HG03378 (cell line): ENCODE data around the gene ITGA2.

ENCODE experiments used
- ATAC-seq: cut with Tn5 transposase; IDR thresholded peaks from one replicate; pipeline ENCODE4 v1.9.1; 2021; ENCODE audit warnings: mild to moderate bottlenecking, moderate library complexity; ENCODE audit not compliant: unreplicated experiment

ITGA2 gene

DNA sequence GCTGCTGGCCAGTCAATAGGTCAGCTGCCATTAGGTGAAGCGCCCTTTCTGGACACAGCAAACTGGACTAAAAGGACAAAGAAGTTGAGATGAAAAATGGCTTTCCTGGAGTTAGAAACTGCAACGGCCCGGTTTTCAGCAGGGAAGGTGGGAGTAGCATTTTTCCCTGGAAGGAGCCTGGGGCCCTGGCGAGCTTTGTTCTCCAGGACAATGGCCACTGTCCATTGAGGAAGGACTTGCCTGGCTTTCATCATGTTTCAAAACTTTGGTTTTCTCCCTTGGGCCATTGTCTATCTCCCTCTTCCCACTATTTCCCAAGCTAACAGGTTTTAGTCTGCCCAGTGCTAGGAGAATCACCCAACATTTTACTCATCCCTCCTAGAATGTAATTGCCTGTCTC is 64.2 kb downstream of the ITGA2 start:
- no peak for ATAC-seq

DNA sequence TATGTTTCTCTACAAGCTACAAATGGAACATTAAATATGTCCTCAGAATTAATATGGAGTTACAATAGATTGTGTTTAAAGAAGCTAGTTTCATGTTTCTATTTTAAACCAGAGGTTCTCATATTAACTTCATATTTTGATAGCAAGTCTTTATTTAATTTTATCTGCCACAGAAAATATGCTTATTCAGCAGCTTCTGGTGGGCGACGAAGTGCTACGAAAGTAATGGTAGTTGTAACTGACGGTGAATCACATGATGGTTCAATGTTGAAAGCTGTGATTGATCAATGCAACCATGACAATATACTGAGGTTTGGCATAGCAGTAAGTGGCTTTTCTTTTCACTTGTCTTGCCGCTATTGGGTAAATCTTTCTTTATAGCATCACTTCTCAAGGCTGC is 66.2 kb downstream of the ITGA2 start:
- no peak for ATAC-seq

DNA sequence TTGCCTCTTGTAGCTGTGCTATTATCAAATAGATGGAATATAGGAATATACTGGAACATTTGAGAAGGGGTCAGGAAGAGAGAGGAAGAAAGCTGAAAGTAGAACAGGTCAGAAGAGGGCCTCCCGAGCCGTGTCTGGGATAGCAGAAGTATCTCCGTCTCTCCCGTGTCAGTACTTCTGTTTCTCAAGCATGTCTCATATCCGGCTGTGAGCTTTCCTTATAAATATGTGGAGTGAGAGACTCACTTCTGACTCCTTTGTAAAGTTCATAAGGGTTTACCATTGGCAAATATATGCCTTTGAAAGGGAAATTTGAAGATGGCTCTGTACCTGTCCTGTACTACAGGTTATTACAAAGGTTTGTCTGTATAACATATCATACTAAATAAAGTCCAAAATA is 70.1 kb downstream of the ITGA2 start:
- ATAC-seq, result no peak

DNA sequence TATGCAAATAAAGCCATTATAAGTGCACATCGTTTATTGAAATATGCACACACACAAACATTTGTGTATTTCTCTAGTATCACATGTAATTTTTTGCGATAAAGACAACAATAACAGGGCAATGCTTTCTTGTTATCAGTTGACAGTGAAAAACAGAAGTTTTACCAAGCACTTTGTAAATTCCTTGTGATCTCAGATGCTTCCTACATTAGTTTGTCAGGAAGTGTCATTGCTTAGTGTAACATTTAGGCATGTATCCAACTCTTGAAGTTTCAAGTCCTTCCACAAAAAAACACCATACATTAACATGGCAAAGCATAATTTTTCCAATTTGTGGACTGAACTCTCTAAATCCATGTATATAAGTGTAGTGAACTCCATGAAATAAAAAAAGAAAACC is 74.0 kb downstream of the ITGA2 start:
- no peak for ATAC-seq

DNA sequence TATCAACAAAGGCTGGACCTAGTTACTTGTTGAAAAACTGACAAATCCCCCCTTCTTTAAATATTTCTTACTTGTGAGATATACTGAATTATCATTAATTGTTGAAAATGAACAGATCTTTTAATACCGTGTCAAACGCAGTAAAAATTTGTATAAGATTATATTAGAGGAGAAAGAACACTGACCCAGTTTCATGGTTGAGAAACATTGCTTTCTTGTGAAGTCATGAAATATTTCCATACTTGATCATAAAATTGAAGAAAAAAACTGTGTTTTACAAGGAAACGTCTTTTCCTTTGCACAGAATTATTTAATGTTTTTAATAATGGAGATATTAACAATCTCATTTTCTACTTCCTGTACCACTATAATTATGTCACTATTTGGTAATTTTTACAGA is 74.6 kb downstream of the ITGA2 start:
- ATAC-seq, result no peak

DNA sequence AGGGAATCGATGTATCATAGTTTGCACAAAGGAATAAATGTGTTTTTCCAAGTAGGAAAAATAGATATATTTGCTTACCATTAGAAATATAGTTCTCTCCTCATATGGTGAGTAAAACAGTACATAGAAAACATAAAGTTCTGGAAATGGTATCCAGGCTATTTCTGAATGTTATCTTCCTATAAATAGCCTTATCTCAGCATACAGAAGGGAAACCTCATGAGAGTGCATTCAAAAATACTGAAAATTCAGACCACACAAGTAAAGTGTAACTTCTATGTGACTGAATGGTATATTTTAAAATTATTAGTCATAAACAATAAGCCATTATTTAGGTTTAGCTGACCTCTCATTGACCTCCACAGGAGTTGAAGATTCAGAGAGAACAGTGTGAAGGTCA is 76.9 kb downstream of the ITGA2 start:
- no peak for ATAC-seq

DNA sequence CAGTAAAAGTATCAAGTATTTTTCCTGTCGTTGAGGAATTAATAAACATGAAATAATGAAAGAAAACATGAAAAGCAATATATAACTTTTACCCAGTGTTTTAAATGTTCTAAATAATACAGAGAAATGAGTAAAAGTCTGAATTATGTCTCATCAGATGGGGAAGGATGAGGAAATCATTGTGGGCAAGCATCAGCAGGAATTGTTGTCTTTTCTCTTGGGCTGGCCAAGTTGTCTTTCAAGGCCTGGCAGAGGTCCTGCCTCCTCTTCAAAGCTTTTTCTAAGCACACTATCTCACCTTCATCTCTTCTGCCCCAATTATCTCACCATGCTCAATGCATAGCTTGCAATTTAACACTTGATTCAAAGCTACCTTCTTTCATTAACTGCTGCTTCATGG is 78.5 kb downstream of the ITGA2 start:
- no peak for ATAC-seq

DNA sequence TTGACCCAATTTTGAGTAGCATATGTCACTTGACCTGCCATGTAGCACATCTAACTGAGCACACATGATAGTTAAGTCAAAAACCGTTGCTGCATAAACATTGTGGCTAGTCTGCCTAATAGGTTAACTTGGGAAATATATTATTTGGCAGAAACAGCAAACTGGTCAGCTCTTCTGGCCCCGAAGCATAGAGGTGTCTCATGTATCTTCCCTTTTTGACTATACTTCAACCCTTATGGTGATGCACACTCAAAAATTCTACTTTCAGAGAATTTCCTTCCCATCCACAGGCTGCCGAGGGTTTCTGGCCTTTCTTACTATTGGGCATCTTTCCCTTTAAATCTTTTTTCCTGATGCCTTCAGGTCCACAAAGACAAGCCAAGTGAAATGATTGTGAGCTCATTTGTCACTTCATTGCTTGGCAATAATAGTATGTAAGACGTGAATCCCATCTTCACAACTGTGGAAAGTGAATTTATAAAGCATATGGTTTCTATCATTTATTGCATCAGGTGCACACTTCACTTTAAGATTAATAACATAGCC is 79.2 kb downstream of the ITGA2 start:
- no peak for ATAC-seq

DNA sequence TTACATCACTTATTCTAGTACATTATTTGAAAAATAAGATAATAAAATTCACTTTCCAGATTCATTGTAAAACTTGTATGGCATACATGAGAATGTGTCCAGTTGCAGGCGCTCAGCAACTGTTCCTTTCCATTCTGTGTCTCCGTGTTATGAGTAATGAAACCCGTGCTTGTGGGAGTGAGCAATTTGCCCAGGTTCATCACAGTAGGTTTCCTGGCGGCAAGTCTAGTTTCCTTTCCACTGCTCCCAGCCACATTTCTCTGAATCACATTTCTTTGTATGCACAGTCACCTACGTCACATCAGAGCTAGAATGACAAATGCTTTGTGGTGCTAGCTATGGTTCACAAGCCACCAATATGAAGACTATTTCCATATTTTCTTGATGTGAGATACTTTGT is 80.5 kb downstream of the ITGA2 start:
- ATAC-seq, result no peak

DNA sequence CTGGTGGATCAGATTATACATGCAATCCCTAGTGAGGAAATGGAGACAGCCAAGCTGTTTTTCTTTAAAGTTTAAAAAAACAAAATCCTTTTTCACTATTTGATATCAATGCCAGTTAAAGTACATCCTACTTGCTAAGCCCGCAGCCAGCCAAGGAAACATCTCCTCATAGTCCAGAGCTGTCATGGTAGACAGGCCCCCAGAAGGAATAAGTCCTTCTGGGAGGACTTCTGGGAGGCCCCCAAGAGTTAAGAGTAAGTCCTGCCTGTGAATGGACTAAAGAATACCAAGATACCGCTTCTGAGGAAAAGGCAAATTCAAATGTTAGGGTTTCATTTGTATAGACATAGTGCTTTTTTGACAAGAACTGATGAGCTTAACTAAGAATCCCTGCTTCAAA is 82.1 kb downstream of the ITGA2 start:
- ATAC-seq, result no peak

DNA sequence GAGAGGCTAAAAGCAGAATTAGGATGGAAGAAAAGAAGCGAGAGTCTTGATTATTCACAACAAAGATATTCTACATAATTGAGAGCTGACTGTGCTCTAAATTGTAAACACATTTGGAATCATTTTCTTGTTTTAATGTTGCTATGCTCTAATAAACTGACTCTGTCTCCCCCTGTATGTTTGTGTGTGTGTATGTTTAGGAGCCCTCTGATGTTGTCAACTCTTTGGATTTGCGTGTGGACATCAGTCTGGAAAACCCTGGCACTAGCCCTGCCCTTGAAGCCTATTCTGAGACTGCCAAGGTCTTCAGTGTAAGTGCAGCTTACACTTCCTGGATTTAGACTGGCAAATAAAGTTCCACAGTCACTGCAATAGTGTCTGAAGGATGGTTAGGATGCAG is 82.6 kb downstream of the ITGA2 start:
- ATAC-seq, result no peak

DNA sequence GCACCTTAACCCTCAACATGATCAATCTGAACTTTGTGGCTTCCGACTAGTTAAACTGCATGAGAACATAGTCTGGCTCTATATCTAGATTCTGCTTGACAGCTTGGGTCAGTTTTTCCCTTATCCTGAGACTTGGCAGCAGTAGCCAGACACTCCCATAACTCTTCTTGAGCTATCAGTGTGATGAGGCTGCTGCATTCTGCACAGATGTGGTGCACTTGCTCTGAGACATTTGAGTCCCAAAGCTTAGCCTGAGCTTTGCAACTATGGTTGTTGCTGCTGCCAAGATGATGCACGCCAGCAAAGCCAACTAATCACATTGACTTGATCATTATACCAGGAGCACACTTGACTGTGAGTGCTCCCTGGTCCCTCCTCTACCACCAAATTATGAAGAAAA is 84.2 kb downstream of the ITGA2 start:
- no peak for ATAC-seq

DNA sequence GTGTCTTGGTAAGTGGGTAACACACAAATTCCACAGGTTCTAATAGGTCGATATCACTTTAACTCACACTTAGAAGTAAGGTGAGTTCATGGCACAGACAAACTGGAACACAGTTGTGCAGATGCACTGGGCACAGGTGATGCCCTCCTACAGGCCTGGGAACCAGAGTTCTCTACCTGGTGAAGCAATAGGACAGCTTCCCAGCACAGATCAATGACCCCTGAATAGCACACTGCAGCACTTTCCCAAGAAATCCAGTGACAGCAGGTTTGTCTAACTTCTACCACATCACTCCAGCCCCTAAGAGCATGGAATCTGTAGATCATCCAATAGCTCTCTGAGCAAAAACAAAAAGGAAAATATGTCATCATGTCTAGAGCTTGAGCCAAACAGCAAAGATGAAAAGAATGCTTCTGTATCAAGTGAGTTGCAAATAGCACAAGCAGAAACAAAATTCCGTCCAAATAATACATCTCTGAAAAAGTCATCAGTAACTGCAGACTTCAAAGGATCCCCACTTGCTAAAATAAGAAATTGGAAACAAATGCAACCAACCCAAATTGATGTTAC is 86.9 kb downstream of the ITGA2 start:
- no peak for ATAC-seq

DNA sequence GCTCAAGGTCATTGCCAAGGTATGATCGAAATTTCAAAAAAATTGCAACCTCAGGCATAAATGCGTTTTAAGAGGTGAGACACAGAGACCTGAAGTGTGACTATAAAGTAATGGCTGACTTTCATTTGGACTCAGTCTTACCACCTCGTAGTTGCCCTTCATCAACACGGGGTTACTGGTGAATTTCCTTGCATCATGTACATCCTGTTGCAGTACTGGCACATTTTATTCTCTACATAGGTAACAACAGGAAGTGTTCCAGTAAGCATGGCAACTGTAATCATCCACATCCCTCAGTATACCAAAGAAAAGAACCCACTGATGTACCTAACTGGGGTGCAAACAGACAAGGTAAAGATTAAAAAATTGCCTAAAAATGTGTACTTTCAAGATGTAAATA is 91.1 kb downstream of the ITGA2 start:
- ATAC-seq, result no peak

DNA sequence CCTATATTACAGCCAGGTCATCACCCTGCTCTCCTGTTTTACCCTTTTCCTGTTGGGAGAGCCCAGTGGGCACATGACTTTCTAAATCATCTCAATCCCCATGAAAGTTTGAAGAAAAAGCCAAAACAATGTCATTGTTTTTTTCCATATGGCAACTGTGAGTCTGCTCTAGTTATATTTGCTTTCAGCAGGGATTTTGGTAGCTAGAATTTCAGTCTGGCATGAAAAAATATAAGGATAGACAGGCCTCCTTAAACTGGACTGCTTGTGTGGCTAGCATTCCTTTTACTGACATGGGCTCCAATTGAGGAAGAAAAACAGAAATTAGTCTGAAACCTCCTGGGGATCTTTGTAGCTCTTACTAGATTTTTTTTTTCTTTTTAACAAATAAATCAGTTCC is 94.8 kb downstream of the ITGA2 start:
- no peak for ATAC-seq

DNA sequence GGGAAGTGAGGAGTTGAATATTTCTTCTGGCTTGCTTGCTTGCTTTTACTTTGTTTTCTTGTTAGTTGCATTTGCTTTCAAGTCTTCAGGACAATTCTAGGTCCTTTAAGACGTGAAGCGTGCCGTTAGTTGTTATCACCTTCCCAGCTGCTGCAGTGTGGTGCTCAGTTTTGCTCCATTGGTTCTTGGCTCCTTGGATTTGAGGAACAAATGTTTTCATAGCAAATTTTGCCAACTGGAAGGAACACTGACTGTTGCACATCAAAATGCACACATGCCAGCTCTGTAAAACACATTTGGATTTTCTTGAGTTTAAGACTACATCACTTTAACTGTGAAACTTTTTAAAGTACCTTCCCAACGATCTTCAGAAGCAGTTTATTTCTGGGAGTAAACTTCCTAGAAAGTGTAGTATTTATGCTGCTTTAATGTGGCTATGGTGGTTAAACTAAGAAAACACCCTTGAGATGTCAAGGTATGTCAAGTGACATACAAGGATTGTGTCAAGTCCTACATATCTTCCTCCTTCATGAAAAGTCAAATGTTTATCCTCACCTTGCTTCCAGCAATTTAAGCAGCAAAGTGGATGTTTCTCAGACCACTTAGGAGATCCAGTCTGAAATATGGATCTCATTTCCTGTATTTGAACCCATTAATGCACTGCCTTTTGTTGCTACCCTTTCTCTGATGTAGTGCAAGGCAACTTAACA is 95.5 kb downstream of the ITGA2 start:
- no peak for ATAC-seq

DNA sequence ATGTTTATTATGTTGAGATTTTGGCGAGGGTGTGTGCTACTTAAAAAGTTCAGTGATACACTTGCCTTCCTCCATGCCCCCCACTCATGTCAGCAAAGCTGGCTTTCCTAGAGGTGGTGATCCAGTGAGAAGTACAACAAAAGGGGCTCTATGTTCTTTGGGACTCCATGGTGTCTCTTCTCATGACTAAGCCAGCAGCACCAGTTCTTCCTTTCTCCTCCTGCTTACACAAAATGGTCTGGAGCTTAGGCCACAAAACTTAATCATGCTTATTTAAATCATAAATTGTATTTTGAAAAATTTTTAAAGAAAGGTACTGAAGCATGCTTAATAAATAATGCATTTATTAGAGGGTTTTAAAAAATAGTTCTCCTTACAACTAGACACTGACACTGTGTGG is 98.0 kb downstream of the ITGA2 start:
- ATAC-seq, result no peak

DNA sequence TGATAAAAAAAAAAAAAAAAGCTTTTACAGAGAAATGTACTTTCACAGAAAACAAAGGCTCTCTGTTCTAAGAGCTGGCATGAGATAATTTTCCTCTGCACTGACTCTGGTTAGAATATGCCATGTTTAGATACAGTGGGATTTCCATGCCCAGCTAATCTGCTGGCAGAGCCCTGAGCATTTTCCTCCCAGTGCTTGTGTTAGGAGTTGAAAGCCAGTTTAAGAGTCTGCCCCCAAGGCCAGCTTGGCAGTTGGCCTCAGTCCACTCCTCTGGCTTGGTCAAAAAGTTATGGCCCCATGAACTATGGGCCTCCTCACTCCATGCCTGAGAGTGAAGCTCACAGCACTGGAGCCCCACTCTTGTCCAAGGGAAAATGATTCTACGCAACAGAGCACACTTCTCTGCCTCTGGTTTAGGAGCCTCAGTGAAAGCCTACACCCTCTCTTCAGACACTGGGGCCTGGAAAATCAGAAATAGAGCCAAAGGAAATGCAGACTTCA is 98.5 kb downstream of the ITGA2 start:
- no peak for ATAC-seq

DNA sequence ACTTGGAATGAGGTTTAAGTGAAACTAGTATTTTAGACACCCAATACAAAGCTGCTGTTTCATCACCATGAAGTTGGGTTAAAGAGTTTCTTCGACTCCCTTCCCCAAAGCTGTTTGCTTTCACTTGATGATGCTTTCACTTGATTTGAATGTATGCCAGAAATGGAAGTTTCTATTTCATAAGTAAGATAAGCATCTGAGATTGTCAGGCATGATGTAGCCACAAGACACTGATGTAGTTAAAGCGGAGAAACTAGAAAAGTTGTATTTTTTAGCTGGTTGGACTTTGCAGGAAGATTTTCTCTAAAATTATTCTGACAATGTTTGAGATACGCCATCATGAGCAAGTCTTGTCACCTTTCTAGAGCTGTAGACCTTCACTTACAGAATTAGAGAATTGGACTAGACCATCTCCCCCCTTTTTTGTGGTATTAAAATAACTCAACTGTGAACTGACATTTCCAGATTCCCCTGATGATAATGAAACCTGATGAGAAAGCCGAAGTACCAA is 100.4 kb downstream of the ITGA2 start:
- ATAC-seq, result peak; percentile 77

DNA sequence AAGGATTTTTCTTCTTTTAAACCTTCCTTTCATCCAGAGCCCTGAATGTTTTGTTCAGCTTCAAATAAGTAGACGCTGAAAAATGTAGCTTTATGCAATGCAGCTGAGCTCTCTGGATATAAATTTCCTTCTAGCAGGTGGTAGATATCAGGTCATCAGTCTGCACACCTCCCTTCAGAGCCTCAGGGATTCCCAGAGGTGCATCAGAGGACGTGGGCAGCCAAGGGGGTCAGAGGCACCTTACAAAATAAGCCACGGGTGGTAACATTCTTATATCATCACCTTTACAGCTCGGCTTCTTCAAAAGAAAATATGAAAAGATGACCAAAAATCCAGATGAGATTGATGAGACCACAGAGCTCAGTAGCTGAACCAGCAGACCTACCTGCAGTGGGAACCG is 101.1 kb downstream of the ITGA2 start:
- ATAC-seq, result no peak

DNA sequence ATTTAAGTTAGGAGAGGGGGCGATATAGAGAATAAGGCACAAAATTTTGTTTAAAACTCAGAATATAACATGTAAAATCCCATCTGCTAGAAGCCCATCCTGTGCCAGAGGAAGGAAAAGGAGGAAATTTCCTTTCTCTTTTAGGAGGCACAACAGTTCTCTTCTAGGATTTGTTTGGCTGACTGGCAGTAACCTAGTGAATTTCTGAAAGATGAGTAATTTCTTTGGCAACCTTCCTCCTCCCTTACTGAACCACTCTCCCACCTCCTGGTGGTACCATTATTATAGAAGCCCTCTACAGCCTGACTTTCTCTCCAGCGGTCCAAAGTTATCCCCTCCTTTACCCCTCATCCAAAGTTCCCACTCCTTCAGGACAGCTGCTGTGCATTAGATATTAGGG is 102.1 kb downstream of the ITGA2 start:
- ATAC-seq, result no peak

DNA sequence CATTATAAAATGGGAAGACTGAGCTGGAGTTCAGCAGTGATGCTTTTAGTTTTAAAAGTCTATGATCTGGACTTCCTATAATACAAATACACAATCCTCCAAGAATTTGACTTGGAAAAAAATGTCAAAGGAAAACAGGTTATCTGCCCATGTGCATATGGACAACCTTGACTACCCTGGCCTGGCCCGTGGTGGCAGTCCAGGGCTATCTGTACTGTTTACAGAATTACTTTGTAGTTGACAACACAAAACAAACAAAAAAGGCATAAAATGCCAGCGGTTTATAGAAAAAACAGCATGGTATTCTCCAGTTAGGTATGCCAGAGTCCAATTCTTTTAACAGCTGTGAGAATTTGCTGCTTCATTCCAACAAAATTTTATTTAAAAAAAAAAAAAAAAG is 103.1 kb downstream of the ITGA2 start:
- no peak for ATAC-seq
